HG02943 (cell line): Measurements from ENCODE around the gene FNDC1.

Experiments used
- ATAC-seq: cut with Tn5 transposase; IDR thresholded peaks from one replicate; pipeline ENCODE4 v1.9.1; 2021; ENCODE audit warnings: mild to moderate bottlenecking, low read depth, moderate library complexity; ENCODE audit not compliant: unreplicated experiment

Gene FNDC1

GRCh38 chr6:159303159-159303558 is 134.0 kb downstream of the FNDC1 start:
- no peak for ATAC-seq

DNA sequence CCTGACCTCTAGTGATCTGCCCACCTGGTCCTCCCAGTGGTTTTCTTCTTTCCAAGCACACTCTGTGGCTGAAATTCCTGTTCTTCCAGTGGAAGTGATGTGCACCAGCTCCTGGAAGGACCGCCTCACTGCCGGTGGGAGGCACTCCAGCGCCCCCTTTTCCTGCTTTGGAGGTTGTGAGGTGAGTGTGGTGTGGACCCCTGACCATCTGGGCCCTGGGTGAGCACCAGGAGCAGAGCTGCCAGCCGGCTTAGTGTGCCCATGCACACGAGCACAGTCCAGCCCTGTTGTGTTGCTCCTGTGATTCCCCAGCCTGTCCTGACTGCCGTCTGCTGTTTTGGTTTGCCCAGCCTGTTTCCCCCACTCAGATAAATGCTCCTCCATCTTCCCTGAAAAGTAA is 134.6 kb downstream of the FNDC1 start:
- no peak for ATAC-seq

GRCh38 chr6:159304641-159305040 is 135.4 kb downstream of the FNDC1 start:
- no peak for ATAC-seq

GRCh38 chr6:159305159-159305558 is 136.0 kb downstream of the FNDC1 start:
- no peak for ATAC-seq

- no peak for ATAC-seq
These were observed 136.8 kb downstream of the FNDC1 start for GRCh38 chr6:159305804-159306537.

GRCh38 chr6:159307246-159307790 is 138.1 kb downstream of the FNDC1 start:
- no peak for ATAC-seq

DNA sequence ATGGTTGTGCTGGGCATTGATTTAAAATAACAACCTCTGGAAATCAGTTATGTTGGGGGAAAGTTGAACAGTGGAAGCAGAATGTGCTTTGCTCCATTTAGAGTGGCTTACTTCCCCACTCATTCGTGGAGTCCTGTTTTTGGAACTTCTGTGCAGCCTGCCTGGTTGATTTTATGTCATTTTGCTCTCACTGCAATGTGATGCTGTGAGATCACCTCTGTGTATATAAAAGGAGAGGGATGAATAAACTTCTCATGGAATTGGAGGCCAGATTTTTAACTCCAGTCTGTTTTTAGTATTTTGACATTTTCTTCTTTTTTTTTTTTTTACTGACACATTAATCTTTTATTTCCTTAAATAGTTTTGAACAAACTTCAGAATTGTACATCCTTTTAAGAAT is 139.0 kb downstream of the FNDC1 start:
- no peak for ATAC-seq

DNA sequence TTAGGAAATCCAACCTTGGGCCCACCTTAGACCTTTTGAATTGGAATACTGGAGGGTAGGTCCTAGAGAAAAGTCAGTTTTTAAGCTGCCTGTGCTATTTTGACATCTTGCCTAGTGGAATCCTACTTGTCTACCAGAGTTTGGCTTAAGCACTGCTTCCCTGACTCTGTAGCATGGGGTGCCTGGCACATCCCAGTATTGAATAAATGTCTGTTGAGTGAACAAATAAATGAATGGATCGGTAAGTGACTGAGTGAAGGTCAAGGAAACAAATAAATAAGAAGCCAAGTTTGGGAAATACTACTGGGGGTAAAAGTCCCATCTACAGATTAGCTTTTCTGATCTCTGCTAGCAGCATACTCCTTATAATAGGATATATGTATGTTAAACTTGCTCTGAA is 140.5 kb downstream of the FNDC1 start:
- ATAC-seq, result no peak

DNA sequence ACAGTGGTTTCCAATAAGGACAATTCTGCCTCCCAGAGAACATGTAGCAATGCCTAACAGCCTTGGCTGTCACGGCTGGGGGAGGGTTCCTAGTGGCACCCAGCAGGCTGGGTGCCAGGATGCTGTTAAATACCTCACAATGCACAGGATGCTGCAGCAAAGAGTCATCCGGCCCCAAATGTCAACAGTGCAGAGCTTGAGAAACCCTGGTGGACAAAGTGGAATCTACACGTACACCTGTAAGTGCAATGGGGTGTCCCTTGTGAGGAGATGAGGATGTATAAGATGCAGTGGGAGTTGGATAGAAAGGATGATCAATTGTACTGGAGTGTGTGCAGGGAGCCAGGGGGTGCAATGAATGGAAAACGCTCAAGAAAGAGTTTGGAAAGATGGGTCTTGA is 142.4 kb downstream of the FNDC1 start:
- ATAC-seq, result no peak

GRCh38 chr6:159312206-159312605 is 143.0 kb downstream of the FNDC1 start:
- no peak for ATAC-seq

DNA sequence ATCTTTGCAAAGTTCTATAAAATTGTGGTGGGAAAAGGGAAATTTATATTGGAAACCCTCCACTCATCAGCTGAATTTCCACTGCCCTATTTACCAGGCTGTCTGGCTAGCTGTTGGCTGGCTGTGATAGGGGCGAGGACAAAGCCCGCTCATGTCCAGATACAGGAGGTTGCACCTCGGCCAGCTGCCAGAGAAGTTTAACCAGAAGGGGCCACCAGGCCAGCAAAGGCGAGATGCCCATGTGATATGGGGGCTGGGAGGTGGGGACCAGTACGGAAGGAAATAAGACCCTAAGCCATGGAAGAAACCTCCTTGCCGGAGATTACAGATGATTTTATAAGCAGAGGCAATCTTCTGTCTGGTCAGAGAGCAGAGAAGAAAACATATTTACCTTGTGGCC is 143.8 kb downstream of the FNDC1 start:
- ATAC-seq, result no peak

DNA sequence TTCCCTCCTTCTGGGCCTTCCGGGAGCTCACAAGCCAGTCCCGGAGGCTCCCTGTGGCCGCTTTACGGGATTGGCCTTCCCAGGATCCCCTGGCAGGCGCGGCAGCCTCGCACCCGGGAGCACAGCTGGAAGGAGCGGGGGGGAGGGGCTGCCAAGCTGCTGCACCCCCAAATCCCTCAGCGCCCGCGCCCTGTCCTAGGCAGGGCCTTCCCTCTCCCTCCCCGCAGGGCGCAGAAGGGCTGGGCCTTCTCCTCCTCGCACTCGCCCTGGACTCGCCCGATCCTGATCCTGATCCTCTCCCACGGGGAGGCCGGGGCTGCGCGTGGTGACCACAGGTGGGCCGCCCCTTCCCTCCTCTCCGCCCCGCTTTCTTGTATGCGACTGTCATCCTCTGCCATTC is 146.4 kb downstream of the FNDC1 start:
- no peak for ATAC-seq

DNA sequence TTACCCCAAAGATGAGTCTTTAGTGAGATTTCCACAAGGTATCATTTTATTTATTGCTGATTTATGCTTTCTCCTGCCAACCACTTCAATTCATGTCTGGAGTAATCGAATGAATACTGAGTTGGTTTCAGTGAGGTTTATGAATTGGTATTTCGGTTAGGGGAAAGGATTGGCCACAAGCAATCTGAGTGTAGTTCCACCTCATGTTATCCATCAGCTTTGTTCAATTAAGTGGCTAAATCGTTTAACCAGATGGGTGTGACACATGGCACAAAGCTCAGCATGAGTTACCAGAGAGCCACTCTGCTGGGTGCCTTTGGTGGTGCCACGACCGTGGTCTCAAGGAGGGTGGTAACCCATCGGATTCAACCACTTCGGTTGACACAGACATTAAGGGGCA is 148.2 kb downstream of the FNDC1 start:
- no peak for ATAC-seq

DNA sequence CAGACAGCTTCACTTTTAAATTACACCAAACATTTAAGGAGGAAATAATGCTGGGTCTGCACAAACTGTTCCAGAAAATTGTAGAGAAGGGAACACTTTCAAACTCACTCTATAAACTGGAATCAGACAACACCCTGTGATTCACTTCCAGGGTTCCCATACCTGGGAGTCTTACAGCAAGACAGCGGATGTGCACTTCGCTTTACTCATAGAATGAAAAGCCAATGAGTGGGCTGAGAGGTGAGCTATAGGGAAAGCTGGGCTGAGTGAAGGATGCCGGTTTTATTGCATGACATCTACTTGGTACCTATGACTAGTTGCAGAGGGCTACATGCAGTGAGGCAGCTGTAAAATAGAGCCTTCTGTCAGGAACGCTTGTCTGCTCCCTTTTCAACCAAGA is 152.1 kb downstream of the FNDC1 start:
- no peak for ATAC-seq
